Stimulated activated CD8-positive, alpha-beta memory T cell treated with anti-CD3 and anti-CD28 coated beads, Interleukin-2, amount 100 ng/mL, for 48 hours (primary cell): ENCODE data around the gene RMP24.
"Not testable (repeated sequence)": the region's sequence is repeated elsewhere in the genome, so short reads cannot be mapped to it uniquely, and the experiment has no call there.

Experiments
- DNase-seq, 2 donors: peaks; one replicate each; pipeline ENCODE4 v3.0.0-alpha.2; 2020; ENCODE audit warnings: low read depth in 2 of 2

The RMP24 gene

DNA sequence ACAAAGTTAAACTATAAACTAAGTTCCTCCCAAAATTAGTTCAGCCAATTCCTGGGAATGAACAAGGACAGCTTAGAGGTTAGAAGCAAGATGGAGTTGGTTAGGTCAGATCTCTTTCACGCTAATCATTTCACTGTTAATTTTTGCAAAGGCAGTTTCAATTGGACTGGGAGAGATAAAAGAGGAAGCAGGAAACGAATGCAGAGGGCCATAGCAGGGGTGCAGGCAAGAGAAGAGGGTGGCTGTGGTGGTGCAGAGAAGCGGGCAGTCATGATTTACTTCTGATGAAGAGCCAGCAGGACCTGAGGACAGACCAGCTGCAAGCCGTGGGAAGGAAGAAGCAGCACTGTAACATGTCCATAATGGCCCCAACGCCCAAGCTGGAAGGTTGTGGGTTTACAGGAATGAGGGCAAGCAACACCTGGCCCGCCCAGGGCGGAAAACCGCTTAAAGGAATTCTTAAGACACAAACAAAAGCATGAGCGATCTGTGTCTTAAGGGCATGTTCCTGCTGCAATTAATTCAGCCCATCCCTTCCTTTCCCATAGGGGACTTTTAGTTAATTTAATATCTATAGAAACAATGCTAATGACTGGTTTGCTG lies 4.1 kb upstream of the RMP24 start:
- DNase-seq = no peak

DNA sequence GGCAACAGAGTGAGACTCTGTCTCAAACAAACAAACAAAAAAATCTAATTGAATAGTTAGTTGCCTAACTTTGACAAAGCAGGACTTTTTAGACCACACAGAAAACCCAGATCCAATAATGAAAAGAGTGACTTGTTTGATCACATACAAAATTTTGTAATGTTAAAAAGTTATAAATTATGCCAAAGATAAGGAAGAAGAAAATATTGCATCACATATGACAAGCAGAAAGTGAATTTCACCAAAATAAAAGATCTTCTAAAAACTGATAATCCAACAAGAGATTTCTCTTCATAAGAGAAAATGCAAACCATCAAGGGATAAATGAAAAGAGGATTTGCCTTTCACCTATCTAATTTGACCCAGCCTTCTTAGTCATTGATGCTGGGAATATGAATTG lies 2.8 kb upstream of the RMP24 start:
- DNase-seq = no peak

- no peak for DNase-seq
Measured at GRCh38 chr18:35971661-35972196, 750 bp upstream of the RMP24 start.

GRCh38 chr18:35973650-35974049 lies 1.2 kb downstream of the RMP24 start:
- DNase-seq = no peak

DNA sequence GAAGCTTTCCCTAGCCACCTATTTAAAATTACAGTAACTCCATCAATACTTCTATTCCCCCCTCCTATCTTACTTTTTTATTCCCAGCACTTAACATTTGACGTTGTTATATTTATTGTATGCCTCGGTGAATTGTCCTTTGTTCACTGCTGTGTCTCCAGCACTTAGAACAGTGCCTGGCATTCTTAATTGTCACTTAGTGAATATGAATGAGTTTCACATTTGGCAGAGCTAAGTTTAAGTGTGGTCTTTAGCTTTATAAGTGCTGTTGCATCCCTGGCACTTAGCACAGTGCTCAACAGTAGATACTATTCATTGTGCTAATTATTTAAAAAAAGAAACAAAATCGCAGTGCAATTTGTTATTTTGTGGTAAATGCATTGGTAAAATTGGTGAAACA lies 1.7 kb downstream of the RMP24 start:
- no peak for DNase-seq

GRCh38 chr18:35979112-35979511 lies 6.6 kb downstream of the RMP24 start:
- no peak for DNase-seq

DNA sequence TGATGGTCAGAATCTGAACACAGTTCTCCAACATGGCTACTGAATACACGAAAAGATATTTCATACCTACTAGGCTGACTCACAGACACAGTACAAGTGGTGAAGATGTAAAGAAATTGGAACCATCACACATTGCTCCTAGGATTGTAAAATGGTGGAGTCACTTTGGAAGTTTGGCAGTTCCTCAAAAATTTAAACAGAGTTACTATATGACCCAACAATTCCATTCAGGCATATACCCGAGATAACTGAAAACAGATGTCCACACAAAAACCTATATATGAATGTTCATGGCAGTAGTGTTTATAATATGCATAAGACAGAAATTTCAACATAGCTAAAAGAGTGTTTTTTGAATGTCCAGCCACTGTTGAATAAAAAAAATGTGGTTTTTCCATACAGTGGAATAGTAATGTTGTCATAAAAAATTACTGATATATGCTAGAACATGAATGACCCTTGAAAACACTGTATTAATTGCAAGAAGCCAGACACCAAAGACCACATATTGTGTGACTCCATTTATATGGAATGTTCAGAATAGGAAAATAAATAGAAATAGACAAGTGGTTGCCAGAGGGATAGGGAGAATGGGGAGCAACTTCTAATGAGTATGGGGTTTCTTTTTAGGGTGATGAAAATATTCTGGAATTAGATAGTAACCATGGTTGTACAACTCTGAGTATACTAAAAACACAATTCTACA lies 10.1 kb downstream of the RMP24 start:
- DNase-seq = no peak

- DNase-seq = no peak
Measured at GRCh38 chr18:35983147-35983546, 10.7 kb downstream of the RMP24 start.

DNA sequence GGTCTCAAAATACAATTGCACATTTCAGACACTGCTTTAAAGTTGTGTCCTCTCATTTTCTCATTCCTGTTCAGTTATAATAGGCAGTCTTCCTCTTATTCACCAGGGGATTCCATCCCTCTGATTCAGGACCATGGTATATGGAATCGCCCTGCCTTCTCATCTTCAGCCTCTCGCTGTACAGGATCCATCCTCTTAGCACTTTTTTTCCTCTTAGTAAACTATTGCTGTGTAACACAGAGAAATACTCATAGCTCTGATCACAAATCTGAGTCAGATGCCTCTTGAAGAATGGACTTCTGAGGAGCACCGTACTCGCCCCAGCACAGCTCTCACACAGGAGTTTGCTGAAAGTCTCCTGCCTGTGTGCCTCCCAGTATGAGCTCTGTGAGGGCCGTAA lies 11.3 kb downstream of the RMP24 start:
- DNase-seq = no peak

DNA sequence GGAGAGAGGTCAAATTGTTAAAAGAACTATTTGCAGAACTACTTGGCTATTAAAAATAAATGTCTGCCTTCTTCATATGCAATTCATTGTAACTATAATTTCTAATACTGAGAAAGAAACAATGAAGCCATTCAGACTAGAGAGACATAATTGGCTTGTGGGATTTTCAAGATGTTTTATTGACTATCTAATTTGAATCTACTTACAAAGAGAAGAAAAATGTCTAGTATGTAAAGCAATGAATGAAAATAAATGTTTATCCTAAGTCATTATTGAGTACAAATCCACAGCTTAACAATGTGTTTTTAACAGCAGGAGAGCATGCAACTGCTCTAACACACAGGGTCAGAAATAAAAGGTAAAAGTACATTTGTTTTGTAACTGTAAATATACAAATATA lies 19.2 kb downstream of the RMP24 start:
- no peak for DNase-seq

GRCh38 chr18:35993013-35993412 lies 20.5 kb downstream of the RMP24 start:
- no peak for DNase-seq

- no peak for DNase-seq
Measured at GRCh38 chr18:35998967-35999366, 26.5 kb downstream of the RMP24 start.

DNA sequence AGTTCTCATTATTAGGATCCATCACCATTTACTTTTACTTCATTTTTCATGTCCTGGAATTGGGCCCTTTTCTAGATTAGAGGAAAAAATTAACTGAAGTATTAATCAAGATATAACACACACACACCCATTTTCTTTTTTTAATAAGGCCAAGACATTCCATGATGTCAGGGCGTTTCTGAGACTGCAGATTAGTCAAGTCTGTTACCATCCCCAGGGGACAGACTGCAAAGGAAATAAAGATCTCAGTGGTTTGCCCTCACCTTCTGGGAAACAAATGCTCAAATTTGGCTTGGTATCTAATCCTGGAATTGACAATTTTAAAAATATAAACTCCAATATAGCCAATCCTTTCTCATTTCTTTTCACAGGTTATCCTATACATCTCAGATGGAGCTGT lies 27.4 kb downstream of the RMP24 start:
- no peak for DNase-seq

- no peak for DNase-seq
Measured at GRCh38 chr18:36006997-36007396, 34.5 kb downstream of the RMP24 start.

GRCh38 chr18:36009214-36009613 lies 36.7 kb downstream of the RMP24 start:
- no peak for DNase-seq

DNA sequence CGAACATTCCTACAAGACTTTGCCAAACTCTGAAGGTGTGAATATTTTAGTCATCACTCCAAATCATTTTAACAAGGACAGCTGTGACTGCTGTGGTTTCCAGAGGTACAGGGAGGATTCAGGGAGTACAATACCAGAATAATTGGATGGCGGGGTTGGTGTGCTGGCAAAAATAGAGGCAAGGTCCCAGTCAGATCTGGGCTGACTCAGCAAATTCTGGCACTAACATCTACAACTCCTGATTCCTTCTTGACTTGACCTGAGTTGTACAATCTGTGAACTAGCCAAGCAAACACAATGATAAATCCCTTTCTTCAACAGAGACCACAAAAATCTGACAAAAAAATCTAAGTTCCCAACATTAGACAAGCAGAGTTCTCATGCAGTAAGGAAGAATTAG lies 40.4 kb downstream of the RMP24 start:
- DNase-seq = no peak

- DNase-seq = no peak
Measured at GRCh38 chr18:36015629-36016028, 43.1 kb downstream of the RMP24 start.

GRCh38 chr18:36017232-36017631 lies 44.8 kb downstream of the RMP24 start:
- no peak for DNase-seq

DNA sequence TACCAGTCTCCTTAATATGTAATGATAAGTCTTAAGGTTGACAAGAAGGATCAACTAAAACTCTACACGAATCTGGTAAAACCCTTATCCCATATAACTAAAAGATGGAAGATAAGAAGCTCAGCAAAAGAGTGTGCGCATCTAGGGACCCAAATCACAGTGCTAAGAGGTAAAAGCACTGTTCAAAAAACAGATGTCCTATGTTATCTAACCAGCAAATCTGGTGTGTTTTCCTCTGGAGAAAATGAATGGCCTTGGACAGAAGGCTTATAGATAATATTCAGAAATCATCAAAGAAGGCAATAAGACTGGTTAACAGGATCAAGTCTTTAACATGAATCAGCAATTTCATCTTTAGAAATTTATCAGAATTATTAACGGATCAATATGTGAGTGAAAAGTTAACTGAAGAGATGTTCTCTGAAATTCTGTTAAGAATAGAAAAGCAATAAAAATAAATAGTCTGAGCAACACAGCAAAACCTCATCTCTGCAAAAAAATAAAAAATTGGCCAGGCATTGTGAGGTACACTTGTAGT lies 47.8 kb downstream of the RMP24 start:
- DNase-seq = no peak

GRCh38 chr18:36023336-36023735 lies 50.9 kb downstream of the RMP24 start:
- no peak for DNase-seq

GRCh38 chr18:36024241-36024640 lies 51.8 kb downstream of the RMP24 start:
- DNase-seq = not testable (repeated sequence)

GRCh38 chr18:36025025-36025424 lies 52.5 kb downstream of the RMP24 start:
- DNase-seq = no peak

DNA sequence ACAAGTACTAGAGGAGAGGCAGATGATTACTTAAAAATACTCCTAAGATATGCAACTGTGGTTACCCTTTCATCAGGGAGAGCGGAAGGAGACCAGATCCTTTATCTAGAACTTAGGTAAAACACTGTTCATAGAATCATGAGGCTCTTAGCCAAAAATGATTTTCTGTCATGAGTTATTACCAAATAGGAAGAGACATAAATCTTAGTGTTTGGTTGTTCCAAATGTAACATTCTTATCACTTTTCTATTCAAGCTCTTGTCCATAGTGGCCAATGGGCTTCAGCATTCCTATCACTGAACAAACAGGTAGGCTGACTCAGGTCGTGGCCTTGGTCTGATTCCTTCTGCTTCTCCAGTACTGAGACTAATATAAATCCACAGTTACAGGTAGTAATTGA lies 56.4 kb downstream of the RMP24 start:
- DNase-seq = no peak
